Measurements from ENCODE around the gene CALM3.

DNA sequence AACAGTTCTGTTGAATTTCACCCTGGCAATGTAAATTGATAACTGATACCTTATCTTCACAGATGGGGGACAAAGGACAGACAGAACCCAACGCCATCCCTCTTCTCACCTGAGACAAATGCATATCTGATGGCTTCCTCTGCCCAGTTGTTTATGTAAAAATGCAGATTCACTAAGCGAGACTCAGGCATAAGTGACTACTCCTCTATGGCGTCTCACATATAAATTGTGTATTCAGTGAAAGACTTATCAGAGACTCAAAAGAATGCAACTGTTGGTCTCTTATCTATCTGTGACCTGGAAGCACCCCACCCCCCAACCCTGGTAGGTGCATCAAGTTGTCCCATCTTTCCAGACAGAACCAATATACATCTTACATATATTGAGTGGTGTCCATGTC, 13.3 kb upstream of the CALM3 start:
- no peak for TF ChIP-seq POLR2A (IDR thresholded peaks at IDR 0.05)
- TF ChIP-seq, protein P1, sequence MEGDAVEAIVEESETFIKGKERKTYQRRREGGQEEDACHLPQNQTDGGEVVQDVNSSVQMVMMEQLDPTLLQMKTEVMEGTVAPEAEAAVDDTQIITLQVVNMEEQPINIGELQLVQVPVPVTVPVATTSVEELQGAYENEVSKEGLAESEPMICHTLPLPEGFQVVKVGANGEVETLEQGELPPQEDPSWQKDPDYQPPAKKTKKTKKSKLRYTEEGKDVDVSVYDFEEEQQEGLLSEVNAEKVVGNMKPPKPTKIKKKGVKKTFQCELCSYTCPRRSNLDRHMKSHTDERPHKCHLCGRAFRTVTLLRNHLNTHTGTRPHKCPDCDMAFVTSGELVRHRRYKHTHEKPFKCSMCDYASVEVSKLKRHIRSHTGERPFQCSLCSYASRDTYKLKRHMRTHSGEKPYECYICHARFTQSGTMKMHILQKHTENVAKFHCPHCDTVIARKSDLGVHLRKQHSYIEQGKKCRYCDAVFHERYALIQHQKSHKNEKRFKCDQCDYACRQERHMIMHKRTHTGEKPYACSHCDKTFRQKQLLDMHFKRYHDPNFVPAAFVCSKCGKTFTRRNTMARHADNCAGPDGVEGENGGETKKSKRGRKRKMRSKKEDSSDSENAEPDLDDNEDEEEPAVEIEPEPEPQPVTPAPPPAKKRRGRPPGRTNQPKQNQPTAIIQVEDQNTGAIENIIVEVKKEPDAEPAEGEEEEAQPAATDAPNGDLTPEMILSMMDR (IDR thresholded peaks at IDR 0.05) = no peak
